Measurements from ENCODE around the gene HEPH.

DNA sequence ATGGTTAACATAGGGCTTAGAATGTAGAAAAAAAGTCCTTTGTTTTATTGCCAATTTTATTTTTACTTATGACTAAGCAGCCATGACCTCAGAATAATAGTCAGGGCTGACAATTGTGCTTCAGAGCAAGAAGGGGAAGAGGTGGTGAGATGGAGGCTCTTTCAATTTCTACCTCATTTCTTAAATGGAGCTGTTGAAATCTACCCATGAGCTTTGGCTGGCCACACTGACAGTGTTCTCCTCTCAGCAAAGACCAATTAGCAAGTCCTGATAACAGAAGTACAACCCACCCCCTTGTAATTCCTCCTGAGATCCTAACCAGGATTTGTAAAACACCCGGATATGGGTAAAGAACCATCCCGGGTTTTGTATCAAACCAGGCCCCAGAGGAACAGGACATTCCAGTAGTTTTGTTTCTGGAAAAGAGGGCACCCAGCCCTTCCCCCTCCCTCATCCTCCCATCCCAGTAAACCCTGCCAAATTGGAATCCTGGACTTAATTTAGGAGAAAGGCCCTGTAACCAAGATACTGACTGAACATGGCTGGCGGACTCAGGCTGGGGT, at the start of gene HEPH:
- TF ChIP-seq, protein P1, sequence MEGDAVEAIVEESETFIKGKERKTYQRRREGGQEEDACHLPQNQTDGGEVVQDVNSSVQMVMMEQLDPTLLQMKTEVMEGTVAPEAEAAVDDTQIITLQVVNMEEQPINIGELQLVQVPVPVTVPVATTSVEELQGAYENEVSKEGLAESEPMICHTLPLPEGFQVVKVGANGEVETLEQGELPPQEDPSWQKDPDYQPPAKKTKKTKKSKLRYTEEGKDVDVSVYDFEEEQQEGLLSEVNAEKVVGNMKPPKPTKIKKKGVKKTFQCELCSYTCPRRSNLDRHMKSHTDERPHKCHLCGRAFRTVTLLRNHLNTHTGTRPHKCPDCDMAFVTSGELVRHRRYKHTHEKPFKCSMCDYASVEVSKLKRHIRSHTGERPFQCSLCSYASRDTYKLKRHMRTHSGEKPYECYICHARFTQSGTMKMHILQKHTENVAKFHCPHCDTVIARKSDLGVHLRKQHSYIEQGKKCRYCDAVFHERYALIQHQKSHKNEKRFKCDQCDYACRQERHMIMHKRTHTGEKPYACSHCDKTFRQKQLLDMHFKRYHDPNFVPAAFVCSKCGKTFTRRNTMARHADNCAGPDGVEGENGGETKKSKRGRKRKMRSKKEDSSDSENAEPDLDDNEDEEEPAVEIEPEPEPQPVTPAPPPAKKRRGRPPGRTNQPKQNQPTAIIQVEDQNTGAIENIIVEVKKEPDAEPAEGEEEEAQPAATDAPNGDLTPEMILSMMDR (IDR thresholded peaks at IDR 0.05; ENCODE audit: poor library complexity, severe bottlenecking) = no peak
- TF ChIP-seq EP300 (conservative IDR thresholded peaks at IDR 0.05; ENCODE audit: poor library complexity, severe bottlenecking) (no peak), RAD21 (conservative IDR thresholded peaks at IDR 0.05) (no peak), POLR2AphosphoS5 (IDR thresholded peaks at IDR 0.05) (no peak), EZH2 (IDR thresholded peaks at IDR 0.05; ENCODE audit: borderline replicate concordance, insufficient read depth, low read length, poor library complexity, severe bottlenecking) (no peak), SMC3 (conservative IDR thresholded peaks at IDR 0.05; ENCODE audit: poor library complexity) (no peak), TAF1 (IDR thresholded peaks at IDR 0.05; ENCODE audit: low read depth) (no peak), MXI1 (conservative IDR thresholded peaks at IDR 0.05; ENCODE audit: poor library complexity, severe bottlenecking) (no peak)
- TF ChIP-seq, protein P2, sequence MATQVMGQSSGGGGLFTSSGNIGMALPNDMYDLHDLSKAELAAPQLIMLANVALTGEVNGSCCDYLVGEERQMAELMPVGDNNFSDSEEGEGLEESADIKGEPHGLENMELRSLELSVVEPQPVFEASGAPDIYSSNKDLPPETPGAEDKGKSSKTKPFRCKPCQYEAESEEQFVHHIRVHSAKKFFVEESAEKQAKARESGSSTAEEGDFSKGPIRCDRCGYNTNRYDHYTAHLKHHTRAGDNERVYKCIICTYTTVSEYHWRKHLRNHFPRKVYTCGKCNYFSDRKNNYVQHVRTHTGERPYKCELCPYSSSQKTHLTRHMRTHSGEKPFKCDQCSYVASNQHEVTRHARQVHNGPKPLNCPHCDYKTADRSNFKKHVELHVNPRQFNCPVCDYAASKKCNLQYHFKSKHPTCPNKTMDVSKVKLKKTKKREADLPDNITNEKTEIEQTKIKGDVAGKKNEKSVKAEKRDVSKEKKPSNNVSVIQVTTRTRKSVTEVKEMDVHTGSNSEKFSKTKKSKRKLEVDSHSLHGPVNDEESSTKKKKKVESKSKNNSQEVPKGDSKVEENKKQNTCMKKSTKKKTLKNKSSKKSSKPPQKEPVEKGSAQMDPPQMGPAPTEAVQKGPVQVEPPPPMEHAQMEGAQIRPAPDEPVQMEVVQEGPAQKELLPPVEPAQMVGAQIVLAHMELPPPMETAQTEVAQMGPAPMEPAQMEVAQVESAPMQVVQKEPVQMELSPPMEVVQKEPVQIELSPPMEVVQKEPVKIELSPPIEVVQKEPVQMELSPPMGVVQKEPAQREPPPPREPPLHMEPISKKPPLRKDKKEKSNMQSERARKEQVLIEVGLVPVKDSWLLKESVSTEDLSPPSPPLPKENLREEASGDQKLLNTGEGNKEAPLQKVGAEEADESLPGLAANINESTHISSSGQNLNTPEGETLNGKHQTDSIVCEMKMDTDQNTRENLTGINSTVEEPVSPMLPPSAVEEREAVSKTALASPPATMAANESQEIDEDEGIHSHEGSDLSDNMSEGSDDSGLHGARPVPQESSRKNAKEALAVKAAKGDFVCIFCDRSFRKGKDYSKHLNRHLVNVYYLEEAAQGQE (IDR thresholded peaks at IDR 0.05; ENCODE audit: borderline replicate concordance) = no peak
